NCI-H82 treated with DMSO at 0.1 percent for 48 hours (cell line): ENCODE results near the gene USP43.
A peak's percentile ranks its signal among the peaks of the same experiment; 100 is the strongest.

ENCODE experiments used
- DNase-seq: peaks from one replicate; lab custom pipeline; 2025; ENCODE audit not compliant: unreplicated experiment; lab: John Stamatoyannopoulos, UW

Gene USP43

DNA sequence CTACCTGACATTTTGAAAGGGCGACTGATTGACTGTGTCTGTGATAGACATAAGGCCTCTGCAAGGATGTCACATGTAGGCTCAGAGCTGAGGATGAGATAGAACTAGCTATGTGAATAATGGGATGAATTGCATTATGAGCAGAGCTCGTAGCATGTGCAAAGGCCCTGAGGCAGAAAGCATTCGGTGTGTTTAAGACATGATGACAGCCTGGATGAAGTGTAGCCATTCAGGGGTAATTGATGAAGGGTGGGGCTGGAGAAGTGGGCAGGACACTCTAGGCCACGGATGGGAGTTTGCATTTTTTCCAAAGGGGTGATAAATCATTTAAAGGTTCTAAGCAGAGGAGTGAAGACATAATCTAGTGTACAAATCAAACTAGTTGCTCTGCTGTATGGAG lies 62.6 kb downstream of the USP43 start:
- no peak for DNase-seq

DNA sequence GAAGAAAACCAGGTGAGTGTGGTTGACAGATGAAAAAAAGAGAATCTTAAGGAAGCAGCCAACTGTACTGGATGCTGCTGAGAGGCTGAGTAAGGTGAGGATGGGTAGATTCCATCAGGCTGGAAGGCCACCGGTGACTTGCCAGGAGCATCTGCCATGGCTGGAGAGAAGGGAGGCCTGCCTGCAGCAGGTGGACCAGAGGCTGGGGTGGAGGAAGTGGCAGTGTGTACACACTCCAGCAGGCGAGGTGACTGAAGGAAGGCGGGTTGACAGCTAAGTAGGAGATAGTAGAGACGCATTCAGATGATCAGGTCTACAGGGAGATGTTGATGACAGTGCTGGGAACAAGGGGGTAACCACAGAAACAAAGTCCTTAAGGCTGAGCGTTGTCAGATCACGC lies 69.5 kb downstream of the USP43 start:
- DNase-seq, result no peak

DNA sequence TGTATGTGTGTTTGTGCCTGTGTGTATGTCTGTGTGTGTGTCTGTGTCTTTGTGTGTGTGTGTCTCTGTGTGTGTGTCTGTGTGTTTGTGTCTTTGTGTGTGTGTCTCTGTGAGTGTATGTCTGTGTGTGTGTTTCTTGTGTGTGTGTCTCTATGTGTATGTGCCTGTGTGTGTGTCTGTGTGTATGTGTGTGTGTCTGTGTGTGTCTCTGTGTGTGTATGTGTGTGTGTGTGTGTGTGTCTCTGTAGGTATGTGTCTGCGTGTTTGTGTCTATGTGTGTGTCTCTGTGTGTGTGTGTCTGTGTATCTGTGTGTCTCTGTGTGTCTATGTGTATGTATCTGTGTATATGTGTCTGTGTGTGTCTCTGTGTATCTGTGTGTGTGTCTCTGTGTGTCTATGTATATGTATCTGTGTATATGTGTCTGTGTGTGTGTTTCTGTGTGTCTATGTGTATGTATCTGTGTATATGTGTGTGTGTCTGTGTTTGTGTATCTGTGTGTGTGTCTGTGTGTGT lies 70.2 kb downstream of the USP43 start:
- DNase-seq, result no peak

DNA sequence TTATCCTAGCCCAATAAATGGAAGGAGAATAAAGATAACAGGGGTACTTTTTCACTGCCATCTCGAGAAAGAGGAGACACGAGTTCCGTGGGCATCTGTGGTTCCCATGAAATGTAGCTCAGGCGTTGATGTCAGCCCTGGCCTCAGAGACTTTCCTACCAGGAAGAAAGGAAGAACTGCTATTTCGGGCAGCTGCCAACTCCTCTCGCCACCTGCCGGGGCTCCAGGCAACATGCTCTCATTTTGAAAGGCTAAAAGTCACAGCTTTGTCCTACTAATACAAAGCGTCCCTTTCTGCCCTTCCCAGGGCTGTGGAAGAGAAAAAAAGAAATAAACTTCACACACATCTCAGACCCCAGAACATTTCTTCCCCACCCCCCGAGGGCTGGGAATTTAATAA lies 80.3 kb downstream of the USP43 start:
- no peak for DNase-seq

DNA sequence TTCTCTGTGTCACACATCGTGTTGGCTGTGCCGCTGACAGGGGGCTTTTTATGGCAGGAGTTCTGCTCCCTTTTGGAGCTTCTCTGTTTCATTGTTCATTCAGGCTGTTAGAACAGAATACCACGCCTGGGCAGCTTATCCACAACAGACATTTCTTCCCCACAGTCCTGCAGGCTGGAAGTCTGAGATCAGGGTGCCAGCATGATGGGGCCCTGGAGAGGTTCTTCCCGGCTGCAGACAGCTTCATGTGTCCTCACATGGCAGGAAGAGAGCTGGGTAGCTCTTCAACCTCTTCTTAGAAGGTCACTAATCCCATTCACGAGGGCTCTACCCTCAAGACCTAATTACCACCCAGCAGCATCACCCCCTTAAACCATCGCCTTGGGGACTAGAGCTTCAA lies 81.0 kb downstream of the USP43 start:
- DNase-seq, result no peak

DNA sequence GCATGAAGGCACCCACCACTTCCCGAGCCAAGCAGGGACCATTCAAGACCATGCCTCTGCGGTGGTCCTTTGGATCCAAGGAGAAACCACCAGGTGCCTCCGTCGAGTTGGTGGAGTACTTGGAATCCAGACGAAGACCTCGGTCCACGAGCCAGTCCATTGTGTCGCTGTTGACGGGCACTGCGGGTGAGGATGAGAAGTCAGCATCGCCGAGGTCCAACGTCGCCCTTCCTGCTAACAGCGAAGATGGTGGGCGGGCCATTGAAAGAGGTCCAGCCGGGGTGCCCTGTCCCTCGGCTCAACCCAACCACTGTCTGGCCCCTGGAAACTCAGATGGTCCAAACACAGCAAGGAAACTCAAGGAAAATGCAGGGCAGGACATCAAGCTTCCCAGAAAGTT lies 82.7 kb downstream of the USP43 start:
- no peak for DNase-seq

DNA sequence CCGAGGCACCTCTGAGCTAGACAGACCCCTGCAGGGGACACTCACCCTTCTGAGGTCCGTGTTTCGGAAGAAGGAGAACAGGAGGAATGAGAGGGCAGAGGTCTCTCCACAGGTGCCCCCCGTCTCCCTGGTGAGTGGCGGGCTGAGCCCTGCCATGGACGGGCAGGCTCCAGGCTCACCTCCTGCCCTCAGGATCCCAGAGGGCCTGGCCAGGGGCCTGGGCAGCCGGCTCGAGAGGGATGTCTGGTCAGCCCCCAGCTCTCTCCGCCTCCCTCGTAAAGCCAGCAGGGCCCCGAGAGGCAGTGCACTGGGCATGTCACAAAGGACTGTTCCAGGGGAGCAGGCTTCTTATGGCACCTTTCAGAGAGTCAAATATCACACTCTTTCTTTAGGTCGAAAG lies 83.2 kb downstream of the USP43 start:
- DNase-seq, result no peak

DNA sequence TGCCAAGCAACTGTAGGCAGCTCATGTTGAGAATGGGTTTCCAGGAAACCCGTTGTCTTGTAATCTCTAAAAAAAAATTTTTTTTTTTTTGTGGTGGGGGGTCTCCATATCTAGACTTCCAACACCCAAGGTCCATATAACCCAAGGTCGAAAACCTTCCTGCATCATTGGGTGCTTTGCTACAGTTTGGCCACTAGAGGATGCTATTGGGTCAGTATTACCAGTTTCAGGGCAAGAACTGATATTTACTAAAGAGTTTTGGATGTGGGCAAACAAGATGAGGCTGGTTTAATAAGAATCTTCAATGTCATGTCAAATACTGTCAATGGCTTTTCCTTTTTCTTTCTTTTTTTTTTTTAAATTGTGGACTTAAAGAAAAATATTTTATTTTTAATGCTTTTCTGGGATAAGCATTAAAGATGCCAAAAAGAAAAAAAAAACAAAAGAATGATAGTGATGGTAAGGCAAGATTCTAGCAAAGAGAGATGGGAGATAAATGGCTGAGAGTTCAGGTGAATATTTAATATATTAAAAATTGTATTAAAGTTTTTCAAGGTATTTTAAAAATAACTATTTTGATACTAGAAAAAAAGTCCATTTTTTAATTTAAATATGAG lies 83.8 kb downstream of the USP43 start:
- peak; percentile 22 for DNase-seq

DNA sequence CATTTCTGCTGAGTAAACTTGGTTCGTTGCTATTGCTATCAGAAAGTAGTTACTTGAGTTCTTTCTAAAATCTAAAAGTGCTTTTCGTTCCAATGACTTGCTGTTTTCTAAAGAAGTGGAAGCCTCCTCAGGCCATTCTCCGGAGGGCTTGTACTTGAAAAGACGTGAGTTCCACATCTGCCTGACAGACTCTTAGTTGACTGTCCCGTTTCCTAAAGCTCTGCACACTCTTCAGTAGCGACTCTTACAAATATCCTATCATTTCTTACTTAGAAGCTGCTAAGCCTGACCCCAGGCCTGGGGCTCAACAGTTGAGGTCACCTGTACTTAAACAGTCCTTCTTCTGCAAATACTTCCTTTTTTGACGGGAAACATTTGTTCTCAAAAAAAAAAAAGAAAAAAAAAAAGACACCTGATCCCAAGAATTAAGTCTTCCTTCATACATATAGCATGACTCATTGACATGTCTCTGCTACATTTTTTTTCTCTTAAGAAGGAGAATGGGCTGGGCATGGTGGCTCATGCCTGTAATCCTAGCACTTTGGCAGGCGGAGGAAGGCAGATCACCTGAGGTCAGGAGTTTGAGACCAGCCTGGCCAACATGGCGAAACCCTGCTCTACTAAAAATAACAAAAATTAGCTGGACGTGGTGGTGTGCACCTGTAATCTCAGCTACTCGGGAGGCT lies 84.6 kb downstream of the USP43 start:
- no peak for DNase-seq

DNA sequence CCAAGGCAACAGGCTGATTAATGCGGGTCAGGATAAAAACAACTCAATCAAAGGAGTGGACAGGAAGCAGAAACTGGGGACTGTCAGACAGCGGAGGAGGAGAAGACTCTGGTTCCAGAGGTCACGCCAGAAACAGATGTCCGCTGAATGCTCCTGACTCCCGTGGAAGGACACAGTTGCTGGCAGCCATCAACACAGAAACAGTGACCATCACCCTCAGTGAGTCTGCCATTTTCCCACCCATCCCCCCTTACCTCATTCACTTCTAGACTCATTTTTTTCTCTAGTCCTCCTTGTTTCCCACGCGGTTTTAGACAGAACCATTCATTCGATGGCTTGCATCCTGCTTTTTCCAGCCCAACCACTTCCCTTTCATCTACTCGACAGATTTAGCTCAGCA lies 105.2 kb downstream of the USP43 start:
- DNase-seq, result no peak

DNA sequence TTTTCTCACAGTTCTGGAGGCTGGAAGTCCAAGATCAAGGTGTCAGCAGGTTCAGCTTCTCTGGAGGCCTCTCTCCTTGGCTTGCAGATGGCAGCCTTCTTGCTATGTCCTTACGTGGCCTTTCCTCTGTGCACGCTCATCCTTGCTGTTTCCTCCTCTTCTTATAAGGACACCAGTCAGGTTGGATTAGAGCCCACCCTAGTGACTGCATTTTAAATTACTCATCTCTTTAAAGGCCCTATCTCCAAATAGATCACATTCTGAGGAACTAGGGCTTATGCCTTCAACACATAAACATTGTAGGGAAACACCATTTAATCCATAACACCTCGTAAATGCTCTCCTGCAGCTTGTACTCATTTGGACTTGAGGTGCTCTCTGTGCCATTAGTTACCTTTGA lies 109.8 kb downstream of the USP43 start:
- no peak for DNase-seq

DNA sequence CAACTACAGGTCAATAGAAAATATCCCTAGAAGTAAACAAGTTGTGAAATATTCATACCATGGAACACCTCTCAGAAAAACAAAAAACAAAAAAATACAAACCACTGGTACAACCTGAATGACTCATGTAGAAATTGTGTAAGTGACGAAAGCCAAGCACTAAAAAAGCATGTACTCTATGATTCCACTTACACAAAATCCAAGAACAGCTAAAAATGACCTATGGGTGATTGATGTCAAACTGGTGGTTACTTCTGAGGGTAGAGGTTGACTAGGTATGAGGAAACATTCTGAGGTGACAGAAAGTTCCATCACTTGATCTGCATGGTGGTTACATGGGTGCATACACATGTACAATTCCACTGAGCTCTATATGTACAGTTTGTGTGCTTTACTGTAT lies 114.9 kb downstream of the USP43 start:
- no peak for DNase-seq

DNA sequence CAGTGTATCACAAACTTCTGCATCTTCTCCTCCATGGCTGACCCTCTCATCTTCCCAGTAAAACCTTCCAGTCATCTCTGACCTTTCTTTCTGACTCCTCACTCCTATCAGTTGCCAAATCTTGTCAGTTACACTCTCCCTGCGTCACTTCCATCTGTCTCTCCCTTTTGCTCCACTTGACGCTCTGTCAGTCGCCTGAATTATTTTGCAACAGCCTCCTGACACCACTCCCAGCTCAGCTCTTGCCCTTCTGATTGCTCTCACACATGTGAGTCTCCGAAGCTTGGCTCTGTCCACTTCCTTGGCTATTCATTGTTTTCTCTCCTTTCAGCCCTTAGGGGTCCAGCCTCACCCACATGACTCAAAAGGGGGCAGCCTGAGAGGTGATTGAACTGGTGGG lies 118.3 kb downstream of the USP43 start:
- no peak for DNase-seq

DNA sequence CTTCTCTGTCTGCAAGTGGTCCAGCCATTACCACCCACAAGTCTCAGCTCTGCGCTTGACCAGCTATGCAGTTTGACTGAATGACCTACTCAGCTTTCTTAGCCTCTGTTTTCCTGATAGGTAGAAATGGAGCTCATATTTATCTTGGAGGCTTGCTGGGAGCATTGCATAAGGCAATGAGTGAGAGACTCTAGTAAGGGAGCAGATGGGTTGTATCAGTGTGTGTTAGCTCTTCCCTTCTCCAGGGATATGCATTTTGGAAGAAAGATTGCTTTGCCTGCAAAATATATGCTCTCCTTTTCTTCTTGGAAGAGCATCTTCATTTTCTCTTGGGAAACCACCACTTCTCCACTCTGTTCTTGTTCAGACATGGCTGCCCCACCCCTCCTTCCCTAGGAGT lies 120.0 kb downstream of the USP43 start:
- DNase-seq, result no peak

DNA sequence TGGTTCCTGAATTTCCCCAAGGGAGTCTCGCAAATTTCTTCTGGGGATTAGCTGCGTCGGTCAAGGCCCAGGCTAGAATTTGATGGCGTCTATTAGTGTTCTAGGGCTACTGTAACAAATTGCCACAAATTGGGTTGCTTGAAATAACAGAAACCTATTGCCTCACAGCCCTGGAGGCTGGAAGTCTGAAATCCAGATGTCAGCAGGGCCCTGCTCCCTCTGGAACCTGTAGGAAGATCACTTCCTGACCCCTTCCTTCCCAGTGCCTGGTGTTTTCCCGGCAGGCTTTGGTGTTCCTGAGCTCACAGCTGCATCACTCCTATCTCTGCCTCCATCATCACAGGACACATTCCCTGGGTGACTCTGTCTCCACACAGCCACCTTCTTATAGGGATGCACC lies 121.7 kb downstream of the USP43 start:
- no peak for DNase-seq

DNA sequence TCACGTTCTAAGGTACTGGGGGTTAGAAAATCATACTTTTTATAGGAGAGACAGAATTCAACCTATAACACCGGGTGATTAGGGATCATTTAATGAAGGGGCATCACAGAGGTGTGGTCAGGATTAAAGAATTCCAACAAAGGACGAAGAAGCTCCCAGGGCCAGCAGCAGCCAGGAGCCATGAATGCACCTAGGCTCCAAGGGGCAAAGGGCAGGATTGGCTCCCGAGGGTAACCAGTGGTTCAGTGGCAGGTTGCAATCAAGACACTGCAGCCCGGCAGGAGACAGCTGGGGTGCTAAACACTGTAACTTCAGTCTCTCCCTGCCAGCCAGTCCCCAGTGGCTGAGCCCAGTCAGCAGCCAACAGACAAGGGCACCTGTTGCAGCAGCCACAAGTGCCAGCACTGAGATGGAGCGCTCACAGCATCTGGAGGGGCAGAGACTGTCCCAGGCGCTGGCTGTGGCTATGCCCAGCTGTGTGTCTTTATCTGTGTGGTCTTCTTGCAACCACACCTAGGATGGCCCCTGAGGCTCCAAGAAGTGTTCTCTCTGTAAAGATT lies 122.2 kb downstream of the USP43 start:
- DNase-seq, result no peak

DNA sequence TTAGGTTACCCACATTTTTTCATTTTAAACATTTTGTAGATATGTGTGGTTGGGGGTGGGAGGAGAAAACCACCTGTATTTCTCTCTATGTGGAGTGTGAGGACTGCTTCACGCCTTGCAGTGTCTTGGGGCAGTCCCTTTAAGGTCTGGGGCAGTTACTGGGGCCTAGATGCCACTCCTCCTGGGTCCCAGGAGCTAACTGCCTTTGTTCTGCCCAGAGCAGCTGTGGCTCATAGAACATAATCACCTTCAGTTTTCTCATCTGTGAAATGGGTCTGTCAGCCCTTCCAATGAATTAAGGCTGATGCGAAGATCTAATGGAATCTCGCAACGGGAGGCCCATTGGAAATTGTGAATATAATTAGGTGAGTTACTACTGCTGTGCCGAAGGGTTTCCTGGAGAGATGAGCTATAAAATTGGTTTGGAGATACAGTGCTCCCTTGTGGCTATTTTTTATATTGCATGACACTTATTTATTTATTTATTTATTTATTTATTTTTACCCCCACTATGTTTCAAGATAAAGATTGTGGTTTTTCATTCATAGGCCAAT lies 123.1 kb downstream of the USP43 start:
- peak; percentile 19 for DNase-seq

DNA sequence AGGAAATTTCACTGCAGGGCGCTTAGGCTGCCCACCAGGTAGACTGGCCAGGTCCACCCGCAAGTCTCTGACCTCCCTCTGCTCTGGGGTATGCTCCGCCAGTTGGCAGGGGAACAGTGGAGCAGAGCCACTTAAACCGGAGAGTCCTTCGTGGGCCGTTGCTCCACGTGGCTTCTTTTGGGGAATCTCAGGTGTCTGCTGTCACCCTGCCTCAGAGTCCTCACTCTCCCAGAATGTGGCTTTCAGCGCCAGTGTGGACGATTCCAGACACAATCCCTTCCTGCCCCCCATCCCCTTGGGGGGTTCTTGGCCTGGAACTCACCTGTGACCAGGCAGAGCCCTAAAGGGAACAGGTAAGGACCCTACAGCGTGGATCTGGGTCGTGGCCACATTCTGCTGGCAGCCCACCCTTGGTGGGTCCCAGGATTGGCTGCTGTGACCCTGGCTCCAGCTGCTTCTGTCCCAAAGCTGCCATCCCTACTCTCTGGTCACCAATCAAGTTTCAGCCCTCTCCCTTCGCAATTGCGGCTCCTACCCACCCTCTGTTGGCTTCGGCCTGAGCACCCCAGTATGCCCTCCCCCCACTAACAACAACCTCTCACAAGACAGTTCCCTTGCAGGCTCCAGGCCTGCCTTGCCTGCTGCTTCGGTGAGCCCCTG lies 123.8 kb downstream of the USP43 start:
- no peak for DNase-seq

DNA sequence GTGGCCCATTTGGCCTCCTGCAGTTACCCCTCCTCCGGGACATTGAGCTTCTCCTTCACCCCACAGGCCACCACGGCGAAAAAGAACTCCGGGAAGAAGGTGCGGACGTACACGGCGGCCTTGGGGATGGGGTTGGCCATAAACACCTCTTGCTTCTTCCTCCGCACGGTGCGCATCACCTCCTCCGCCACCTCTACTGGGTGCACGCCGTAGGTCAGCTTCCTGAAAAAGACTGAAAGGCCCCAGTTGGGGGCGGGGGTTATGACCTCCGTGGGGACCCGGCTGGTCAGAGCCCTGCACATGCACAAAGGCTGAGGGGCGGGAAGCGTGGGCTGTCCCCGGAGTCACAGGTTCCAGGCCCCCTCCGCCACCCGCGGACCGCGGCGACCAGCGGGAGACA lies 126.1 kb downstream of the USP43 start:
- no peak for DNase-seq

DNA sequence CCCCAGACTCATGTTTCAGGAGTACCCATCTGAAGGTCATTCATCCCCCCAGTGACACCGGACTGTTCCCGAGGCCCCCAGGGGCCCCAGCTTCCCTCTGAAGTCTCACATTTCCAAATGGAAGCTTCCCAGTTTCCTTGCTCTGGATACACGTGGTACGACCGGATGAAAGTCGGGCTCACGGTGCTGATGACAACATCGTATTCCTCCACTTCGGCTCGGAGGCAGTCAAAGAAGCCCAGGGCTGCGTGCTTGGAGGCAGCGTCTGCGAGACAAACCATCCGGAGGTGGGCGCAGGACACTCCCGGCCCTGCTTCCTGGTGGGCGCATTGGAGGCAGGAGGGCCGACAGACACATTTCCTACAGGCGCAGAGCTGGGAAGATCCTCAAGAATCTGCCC lies 127.3 kb downstream of the USP43 start:
- DNase-seq, result no peak

DNA sequence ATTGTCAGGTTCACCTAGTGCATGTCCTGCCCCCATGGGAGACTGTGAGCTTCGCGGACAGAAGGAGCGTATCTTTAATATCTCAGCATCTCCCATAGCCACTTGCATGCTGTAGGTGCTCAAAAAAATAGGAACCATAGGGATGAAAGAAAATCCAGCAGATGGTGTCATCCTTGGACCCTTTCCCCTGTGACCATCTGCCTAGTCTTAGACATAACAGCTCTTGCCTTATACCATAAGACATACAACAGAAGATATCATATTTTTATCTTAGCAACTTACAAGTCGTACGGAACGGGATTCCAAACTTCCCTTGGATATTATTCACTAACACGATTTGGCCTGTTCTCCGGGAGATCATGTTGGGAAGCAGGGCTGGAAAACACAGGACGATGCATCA lies 131.6 kb downstream of the USP43 start:
- DNase-seq, result no peak
